PC-3 (cell line): ENCODE data around the gene ITPR3. TPM values are rescaled to one million over a fixed set of nuclear protein-coding genes. Genes with fewer than 3 reads are reported as not detected.

Source experiments
- ATAC-seq: fragments of 200-7000 bp; cut with Tn5 transposase; 2 replicates; pipeline ENCODE4 v1.9.1; 2020; ENCODE audit warnings: mild to moderate bottlenecking, moderate library complexity
- BruUV-seq: library from RNA; stranded (reverse); fragments of 400-500 nt; replicated peaks from 2 replicates; lab custom pipeline; 2021; lab: Mats Ljungman, UMichigan
- CTCF ChIA-PET: fragments of 300-600 bp; sonication (Branson Sonifier 250); formaldehyde crosslinking; loops from one replicate; lab custom pipeline; 2022; ENCODE audit warnings: antibody characterized with exemption; lab: Charles Lee
- POLR2A ChIA-PET: fragments of 300-600 bp; sonication (Branson Sonifier 250); formaldehyde crosslinking; loops from one replicate; lab custom pipeline; 2022; ENCODE audit warnings: antibody characterized with exemption; ENCODE audit not compliant: unreplicated experiment; lab: Charles Lee
- DNase-seq: peaks from one replicate; pipeline ENCODE4 v3.0.0-alpha.2; 2015
- H2AFZ ChIP-seq: fragments of 300-600 bp; sonication (generic); 2 replicates; pipeline ENCODE4 v1.6.0; 2016; ENCODE audit warnings: antibody characterized with exemption, low read length
- H3F3A ChIP-seq: fragments of 300-600 bp; sonication (generic); one replicate; pipeline ENCODE4 v1.6.0; 2017; ENCODE audit warnings: antibody characterized with exemption, low read length, control low read depth, mild to moderate bottlenecking; ENCODE audit not compliant: unreplicated experiment
- H3K27ac ChIP-seq: fragments of 300-600 bp; sonication (generic); 2 replicates; pipeline ENCODE4 v1.5.1; 2016; ENCODE audit warnings: mild to moderate bottlenecking, low read length
- H3K27me3 ChIP-seq: fragments of 300-600 bp; sonication (generic); 2 replicates; pipeline ENCODE4 v1.6.1; 2016; ENCODE audit warnings: low read length, mixed read lengths
- H3K36me3 ChIP-seq: fragments of 300-600 bp; sonication (generic); 2 replicates; pipeline ENCODE4 v1.6.1; 2016; ENCODE audit warnings: low read depth, mixed run types, low read length, mixed read lengths
- H3K4me1 ChIP-seq: fragments of 300-600 bp; sonication (generic); 2 replicates; pipeline ENCODE4 v1.5.1; 2016; ENCODE audit warnings: low read length; ENCODE audit not compliant: insufficient read depth
- H3K4me2 ChIP-seq: fragments of 300-600 bp; sonication (generic); 2 replicates; pipeline ENCODE4 v1.6.0; 2016; ENCODE audit warnings: low read length
- H3K4me3 ChIP-seq: fragments of 300-600 bp; sonication (generic); 2 replicates; pipeline ENCODE4 v1.5.1; 2016; ENCODE audit warnings: mild to moderate bottlenecking, low read length, mixed read lengths
- H3K79me2 ChIP-seq: fragments of 300-600 bp; sonication (generic); 2 replicates; pipeline ENCODE4 v1.6.1; 2017; ENCODE audit warnings: low read length, mixed read lengths
- H3K9ac ChIP-seq: fragments of 300-600 bp; sonication (generic); 2 replicates; pipeline ENCODE4 v1.6.0; 2016; ENCODE audit warnings: mild to moderate bottlenecking, low read length
- H3K9me2 ChIP-seq: fragments of 300-600 bp; sonication (generic); replicated peaks from 2 replicates; pipeline ENCODE4 v1.6.1; 2016; ENCODE audit warnings: mixed run types, low read length, mixed read lengths
- H3K9me3 ChIP-seq: fragments of 300-600 bp; sonication (generic); 2 replicates; pipeline ENCODE4 v1.6.1; 2016; ENCODE audit warnings: low read length, mixed read lengths
- H4K20me1 ChIP-seq: fragments of 300-600 bp; sonication (generic); 2 replicates; pipeline ENCODE4 v1.6.1; 2016; ENCODE audit warnings: low read length, mixed read lengths
- EZH2 ChIP-seq: fragments of 300-600 bp; sonication (generic); IDR thresholded peaks from one replicate; pipeline ENCODE4 v1.6.1; 2017; ENCODE audit warnings: antibody characterized with exemption, mild to moderate bottlenecking, low read length; ENCODE audit not compliant: unreplicated experiment
- EZH2phosphoT487 ChIP-seq: fragments of 300-600 bp; sonication (generic); IDR thresholded peaks from 2 replicates; pipeline ENCODE4 v1.6.1; 2018; ENCODE audit warnings: mild to moderate bottlenecking, antibody characterized with exemption, low read length, borderline replicate concordance
- intact Hi-C: fragments of 100-400 bp; cut with micrococcal nuclease; formaldehyde crosslinking; loops from 2 replicates; pipeline ENCODE4 v1.9.0; 2023
- total RNA-seq: library from RNA; depleted of rRNA; stranded (reverse); fragments of >200 nt; gene quantifications from 2 replicates; pipeline ENCODE4 v1.2.3, GENCODE V29; 2014
- TF ChIP-seq, protein P1 (sequence below): fragments of 300-600 bp; sonication (generic); conservative IDR thresholded peaks from 2 replicates; pipeline ENCODE4 v1.5.1; 2017; ENCODE audit warnings: antibody characterized with exemption, low read depth, mild to moderate bottlenecking, low read length

ITPR3 gene
- total RNA-seq, 1 experiment from 2014 or later = 41.8 TPM

DNA sequence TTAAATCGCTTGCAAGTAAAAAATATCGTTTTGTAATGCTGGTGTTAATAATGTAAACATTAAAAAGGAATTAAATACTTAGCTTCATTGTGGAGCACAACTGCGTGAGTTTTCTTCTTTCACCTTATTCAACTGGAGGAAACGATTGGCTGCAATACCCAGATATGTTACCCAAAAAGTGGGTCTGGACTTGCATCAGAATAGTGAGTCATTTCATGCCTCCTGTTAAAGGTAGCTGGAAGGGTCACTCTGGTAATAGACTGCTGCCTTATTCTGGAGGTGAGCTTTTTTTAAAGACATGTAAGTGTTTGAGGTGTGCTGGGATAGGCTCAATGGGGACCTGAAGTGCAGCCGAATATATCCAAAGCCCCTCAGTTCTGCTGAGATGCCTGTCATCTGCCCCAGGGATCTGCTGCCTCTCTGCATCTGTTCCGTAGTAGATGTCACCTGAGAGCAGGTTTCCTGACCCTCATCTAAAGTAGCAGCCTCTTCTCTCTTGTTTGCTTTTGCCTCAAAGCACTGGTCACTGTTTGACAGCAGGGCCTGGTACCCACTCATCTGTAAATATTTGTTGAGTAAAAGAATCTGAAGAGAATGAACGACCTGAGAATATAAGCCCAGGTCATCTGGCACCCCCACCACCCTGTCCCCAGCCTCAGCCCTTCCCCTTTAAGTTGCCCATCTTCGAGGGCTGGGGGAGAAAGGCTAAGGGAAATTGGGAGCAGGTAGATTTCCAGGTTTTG is 95.9 kb downstream of the ITPR3 start:
- Histone ChIP-seq H3K9me2 (no peaks in the 10 kb centered on the region), H3K27ac (no peak overlapping the region), H3K4me3 (no peak overlapping the region), H3K4me1 (peaks cover 27% of the 10 kb centered on the region), H3K27me3 (no peaks in the 10 kb centered on the region), H3F3A (no peaks in the 10 kb centered on the region), H3K9me3 (no peaks in the 10 kb centered on the region), H3K36me3 (no peaks in the 10 kb centered on the region), H4K20me1 (no peaks in the 10 kb centered on the region), H3K79me2 (no peaks in the 10 kb centered on the region), H2AFZ (no peak overlapping the region), H3K9ac (no peak overlapping the region), H3K4me2 (no peak overlapping the region)
- no TSS peak for BruUV-seq
- ATAC-seq (peak; percentile 10; the same call in 1 of the 2 replicates), DNase-seq (peak; percentile 19)
- TF ChIP-seq EZH2 (no peak), EZH2phosphoT487 (no peak)
- TF ChIP-seq, protein P1, sequence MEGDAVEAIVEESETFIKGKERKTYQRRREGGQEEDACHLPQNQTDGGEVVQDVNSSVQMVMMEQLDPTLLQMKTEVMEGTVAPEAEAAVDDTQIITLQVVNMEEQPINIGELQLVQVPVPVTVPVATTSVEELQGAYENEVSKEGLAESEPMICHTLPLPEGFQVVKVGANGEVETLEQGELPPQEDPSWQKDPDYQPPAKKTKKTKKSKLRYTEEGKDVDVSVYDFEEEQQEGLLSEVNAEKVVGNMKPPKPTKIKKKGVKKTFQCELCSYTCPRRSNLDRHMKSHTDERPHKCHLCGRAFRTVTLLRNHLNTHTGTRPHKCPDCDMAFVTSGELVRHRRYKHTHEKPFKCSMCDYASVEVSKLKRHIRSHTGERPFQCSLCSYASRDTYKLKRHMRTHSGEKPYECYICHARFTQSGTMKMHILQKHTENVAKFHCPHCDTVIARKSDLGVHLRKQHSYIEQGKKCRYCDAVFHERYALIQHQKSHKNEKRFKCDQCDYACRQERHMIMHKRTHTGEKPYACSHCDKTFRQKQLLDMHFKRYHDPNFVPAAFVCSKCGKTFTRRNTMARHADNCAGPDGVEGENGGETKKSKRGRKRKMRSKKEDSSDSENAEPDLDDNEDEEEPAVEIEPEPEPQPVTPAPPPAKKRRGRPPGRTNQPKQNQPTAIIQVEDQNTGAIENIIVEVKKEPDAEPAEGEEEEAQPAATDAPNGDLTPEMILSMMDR = no peak
- ChIA-PET CTCF (interaction anchor here (0.5 to 1.0 kb wide), 2 partner anchors 26 to 275 kb away, joined by 3 read pairs; no protein-coding TSS in a partner anchor), POLR2A (interaction anchor here (0.5 to 0.6 kb wide), 2 partner anchors 43 to 151 kb away, joined by 3 to 7 read pairs; no protein-coding TSS in a partner anchor)
- intact Hi-C loops = no loop called here

DNA sequence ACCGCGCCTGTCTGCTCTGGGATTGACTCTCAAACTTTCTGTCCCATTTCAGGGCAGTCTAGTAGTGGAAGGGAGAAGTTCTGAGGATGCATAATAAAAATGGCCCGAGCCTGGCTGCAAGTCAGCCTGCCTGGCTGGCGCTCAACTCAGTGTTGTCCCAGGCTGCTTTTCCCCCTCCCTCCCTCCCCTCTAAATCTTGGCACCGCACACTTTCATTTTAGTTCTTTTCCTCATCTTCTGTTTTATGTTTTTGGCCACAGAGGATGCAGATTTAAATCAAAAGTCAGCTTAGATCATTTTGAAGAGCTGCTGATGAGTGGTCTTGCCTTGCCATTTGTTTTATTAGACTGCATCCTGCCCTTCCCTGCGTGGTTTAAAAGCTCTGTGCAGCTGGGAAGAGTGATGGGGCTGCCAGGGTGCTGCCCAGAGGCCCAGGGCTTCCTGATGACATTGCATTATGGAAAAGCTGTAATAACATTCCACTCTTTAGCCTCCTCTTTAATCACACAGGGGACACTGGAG is 96.9 kb downstream of the ITPR3 start:
- TF ChIP-seq EZH2 = no peak
- no peak for TF ChIP-seq EZH2phosphoT487
- TF ChIP-seq, protein P1 = no peak
- BruUV-seq = no TSS peak
- DNase-seq (no peak), ATAC-seq (no peak; the same call in 1 of the 2 replicates)
- POLR2A ChIA-PET = no interaction called here
- no peaks in the 10 kb centered on the region for H3K9me3 ChIP-seq
- no peaks in the 10 kb centered on the region for H4K20me1 ChIP-seq
- H3K79me2 ChIP-seq = no peaks in the 10 kb centered on the region
- H3K27me3 ChIP-seq = peaks cover 2% of the 10 kb centered on the region; the same call in 1 of the 2 replicates
- H3K4me2 ChIP-seq = no peak overlapping the region
- no peaks in the 10 kb centered on the region for H3K36me3 ChIP-seq
- H3K4me3 ChIP-seq = no peak overlapping the region
- intact Hi-C loops = no loop called here
- H3K9me2 ChIP-seq = no peaks in the 10 kb centered on the region
- H3F3A ChIP-seq = no peaks in the 10 kb centered on the region
- H3K9ac ChIP-seq = no peak overlapping the region
- CTCF ChIA-PET = no interaction called here
- H3K4me1 ChIP-seq = peaks cover 27% of the 10 kb centered on the region
- no peak overlapping the region for H3K27ac ChIP-seq
- no peak overlapping the region for H2AFZ ChIP-seq

DNA sequence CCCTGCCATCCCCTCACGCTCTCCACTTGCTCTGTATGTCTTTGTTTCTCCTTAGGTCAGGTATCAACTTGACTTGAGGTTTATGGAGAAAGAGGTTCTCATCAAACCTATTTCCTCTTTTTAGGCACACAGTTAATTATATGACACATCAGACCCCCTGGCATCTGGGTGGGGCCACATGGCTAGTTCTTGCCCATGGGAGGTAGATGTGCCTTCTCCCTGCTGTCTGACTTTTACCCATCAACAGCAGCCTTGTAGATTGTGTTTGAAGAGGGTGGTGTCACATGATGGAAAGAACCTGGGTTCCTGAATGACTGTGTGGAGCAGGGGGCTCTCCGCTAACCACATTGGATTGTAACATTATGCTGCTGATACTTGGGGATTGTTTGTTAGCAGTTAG is 97.6 kb downstream of the ITPR3 start:
- Histone ChIP-seq H3K27ac (no peak overlapping the region), H3K9me2 (no peaks in the 10 kb centered on the region), H3K9ac (no peak overlapping the region), H3K36me3 (no peaks in the 10 kb centered on the region), H3F3A (no peaks in the 10 kb centered on the region), H2AFZ (no peak overlapping the region), H3K27me3 (peaks cover 10% of the 10 kb centered on the region), H3K9me3 (no peaks in the 10 kb centered on the region), H3K79me2 (no peaks in the 10 kb centered on the region), H3K4me3 (no peak overlapping the region), H4K20me1 (no peaks in the 10 kb centered on the region), H3K4me1 (peaks cover 27% of the 10 kb centered on the region), H3K4me2 (no peak overlapping the region)
- TF ChIP-seq, protein P1 = no peak
- no peak for TF ChIP-seq EZH2
- TF ChIP-seq EZH2phosphoT487 = no peak
- no peak for DNase-seq
- ATAC-seq = no peak
- no TSS peak for BruUV-seq
- ChIA-PET CTCF (no interaction called here), POLR2A (no interaction called here)
- intact Hi-C loops = no loop called here
